T-helper 1 cell treated with Interleukin-12 subunit alpha and Interleukin-12 subunit beta and Interleukin-4 antibody, amounts not matched to agents 30 μg/mL and 1 μg/mL, for 36 hours (primary cell): ENCODE data around the gene ASPG.
A peak's percentile ranks its signal among the peaks of the same experiment; 100 is the strongest.

ENCODE experiments used
- H3K27ac Mint-ChIP-seq: one replicate; pipeline ENCODE4 v1.8.0; 2021; ENCODE audit warnings: mild to moderate bottlenecking, mixed read lengths
- H3K27me3 Mint-ChIP-seq: one replicate; pipeline ENCODE4 v1.8.0; 2021; ENCODE audit warnings: low read depth, mixed read lengths
- H3K36me3 Mint-ChIP-seq: one replicate; pipeline ENCODE4 v1.8.0; 2021; ENCODE audit warnings: low read depth, mixed read lengths
- H3K4me1 Mint-ChIP-seq: one replicate; pipeline ENCODE4 v1.8.0; 2021; ENCODE audit warnings: low read depth, mixed read lengths
- H3K4me3 Mint-ChIP-seq: one replicate; pipeline ENCODE4 v1.8.0; 2021; ENCODE audit warnings: mild to moderate bottlenecking, moderate library complexity, mixed read lengths
- H3K9me3 Mint-ChIP-seq: one replicate; pipeline ENCODE4 v1.8.0; 2021; ENCODE audit warnings: mixed read lengths

Gene ASPG

DNA sequence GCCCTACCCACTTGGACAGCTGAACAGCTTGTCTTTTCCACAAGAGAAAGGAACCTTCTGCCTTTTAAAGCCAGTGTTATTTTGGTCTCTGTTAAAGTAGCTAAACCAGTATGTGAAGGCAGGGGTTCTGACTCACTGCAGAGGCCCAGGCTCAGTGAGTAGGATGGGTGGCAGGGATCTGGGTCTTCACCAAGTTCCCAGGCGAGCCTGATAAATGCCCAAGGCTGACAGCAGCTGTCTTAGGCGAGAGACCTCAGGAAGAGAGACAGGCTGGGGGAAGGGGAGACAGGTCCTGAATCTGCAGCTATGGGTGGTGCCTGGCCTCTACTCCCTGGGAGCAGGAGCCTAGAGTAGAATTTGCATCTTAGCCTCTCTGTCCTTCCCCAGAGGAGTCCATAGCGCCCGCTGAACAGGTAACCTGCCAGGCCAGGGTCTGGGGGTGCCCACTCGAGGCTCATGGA lies 34.8 kb downstream of the ASPG start:
- Mint-ChIP-seq H3K4me1 (no peaks in the 10 kb centered on the region), H3K36me3 (no peaks in the 10 kb centered on the region), H3K27me3 (peaks cover 42% of the 10 kb centered on the region)

DNA sequence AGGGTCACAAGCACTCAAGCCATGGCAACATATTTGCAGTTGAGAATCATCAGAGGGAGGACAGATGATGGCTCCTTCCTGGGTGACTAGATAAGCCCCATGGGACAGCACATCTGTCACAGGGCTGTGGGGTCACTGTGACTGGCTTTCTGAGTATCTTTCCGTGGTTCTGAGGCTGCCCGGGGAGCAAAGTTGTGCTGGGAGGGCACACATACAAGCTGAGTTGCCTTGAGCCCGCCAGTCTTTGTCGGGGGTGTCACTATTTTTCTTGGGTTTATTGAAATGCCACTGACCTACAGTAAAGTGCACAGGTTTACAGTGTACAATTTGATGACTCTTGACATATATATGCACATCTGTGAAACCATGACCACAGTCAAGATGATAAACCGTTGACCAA lies 35.6 kb downstream of the ASPG start:
- Mint-ChIP-seq H3K4me3 (no peak overlapping the region), H3K36me3 (no peaks in the 10 kb centered on the region), H3K27ac (no peak overlapping the region), H3K27me3 (peaks cover 35% of the 10 kb centered on the region), H3K9me3 (peaks cover 6% of the 10 kb centered on the region), H3K4me1 (no peaks in the 10 kb centered on the region)

More for the DNA sequence above, 34.8 kb downstream of the ASPG start:
- H3K4me3 Mint-ChIP-seq, result no peak overlapping the region
- H3K9me3 Mint-ChIP-seq, result peaks cover 6% of the 10 kb centered on the region
- H3K27ac Mint-ChIP-seq, result no peak overlapping the region

- Mint-ChIP-seq H3K36me3 (no peaks in the 10 kb centered on the region), H3K4me1 (no peaks in the 10 kb centered on the region), H3K27ac (no peak overlapping the region), H3K4me3 (no peak overlapping the region), H3K9me3 (peaks cover 9% of the 10 kb centered on the region), H3K27me3 (peaks cover 27% of the 10 kb centered on the region)
Observed at GRCh38 chr14:104123879-104124278, 38.4 kb downstream of the ASPG start.

GRCh38 chr14:104125011-104125410 lies 39.5 kb downstream of the ASPG start:
- no peaks in the 10 kb centered on the region for H3K4me1 Mint-ChIP-seq
- no peak overlapping the region for H3K27ac Mint-ChIP-seq
- H3K4me3 Mint-ChIP-seq, result no peak overlapping the region
- peaks cover 19% of the 10 kb centered on the region for H3K9me3 Mint-ChIP-seq
- H3K27me3 Mint-ChIP-seq, result peaks cover 31% of the 10 kb centered on the region
- H3K36me3 Mint-ChIP-seq, result peaks cover 2% of the 10 kb centered on the region

- H3K27me3 Mint-ChIP-seq, result peaks cover 19% of the 10 kb centered on the region
- peaks cover 2% of the 10 kb centered on the region for H3K36me3 Mint-ChIP-seq
- peaks cover 24% of the 10 kb centered on the region for H3K9me3 Mint-ChIP-seq
- no peaks in the 10 kb centered on the region for H3K4me1 Mint-ChIP-seq
- H3K4me3 Mint-ChIP-seq, result no peak overlapping the region
- H3K27ac Mint-ChIP-seq, result no peak overlapping the region
Observed at GRCh38 chr14:104126753-104127152, 41.3 kb downstream of the ASPG start.

DNA sequence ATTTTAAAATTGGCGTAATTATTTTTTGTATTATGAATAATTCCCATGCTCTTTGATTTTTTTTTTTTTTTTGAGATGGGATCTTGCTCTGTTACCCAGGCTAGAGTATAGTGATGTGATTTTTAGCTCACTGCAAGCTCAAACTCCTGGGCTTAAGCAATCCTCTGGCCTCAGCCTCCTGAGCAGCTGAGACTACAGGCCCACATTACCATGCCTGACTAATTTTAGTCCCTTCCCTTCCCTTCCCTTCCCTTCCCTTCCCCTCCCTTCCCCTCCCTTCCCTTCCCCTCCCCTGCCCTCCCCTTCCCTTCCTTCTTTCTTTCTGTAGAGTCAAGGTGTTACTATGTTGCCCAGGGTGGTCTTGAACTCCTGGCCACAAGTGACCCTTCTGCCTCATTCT lies 43.5 kb downstream of the ASPG start:
- Mint-ChIP-seq H3K36me3 (peaks cover 2% of the 10 kb centered on the region), H3K9me3 (peaks cover 21% of the 10 kb centered on the region), H3K27ac (no peak overlapping the region), H3K4me3 (no peak overlapping the region), H3K27me3 (peaks cover 19% of the 10 kb centered on the region), H3K4me1 (no peaks in the 10 kb centered on the region)

- Mint-ChIP-seq H3K27me3 (peaks cover 22% of the 10 kb centered on the region), H3K36me3 (peaks cover 2% of the 10 kb centered on the region), H3K9me3 (peaks cover 18% of the 10 kb centered on the region), H3K27ac (no peak overlapping the region), H3K4me3 (no peak overlapping the region), H3K4me1 (no peaks in the 10 kb centered on the region)
Observed at GRCh38 chr14:104129556-104129955, 44.1 kb downstream of the ASPG start.

DNA sequence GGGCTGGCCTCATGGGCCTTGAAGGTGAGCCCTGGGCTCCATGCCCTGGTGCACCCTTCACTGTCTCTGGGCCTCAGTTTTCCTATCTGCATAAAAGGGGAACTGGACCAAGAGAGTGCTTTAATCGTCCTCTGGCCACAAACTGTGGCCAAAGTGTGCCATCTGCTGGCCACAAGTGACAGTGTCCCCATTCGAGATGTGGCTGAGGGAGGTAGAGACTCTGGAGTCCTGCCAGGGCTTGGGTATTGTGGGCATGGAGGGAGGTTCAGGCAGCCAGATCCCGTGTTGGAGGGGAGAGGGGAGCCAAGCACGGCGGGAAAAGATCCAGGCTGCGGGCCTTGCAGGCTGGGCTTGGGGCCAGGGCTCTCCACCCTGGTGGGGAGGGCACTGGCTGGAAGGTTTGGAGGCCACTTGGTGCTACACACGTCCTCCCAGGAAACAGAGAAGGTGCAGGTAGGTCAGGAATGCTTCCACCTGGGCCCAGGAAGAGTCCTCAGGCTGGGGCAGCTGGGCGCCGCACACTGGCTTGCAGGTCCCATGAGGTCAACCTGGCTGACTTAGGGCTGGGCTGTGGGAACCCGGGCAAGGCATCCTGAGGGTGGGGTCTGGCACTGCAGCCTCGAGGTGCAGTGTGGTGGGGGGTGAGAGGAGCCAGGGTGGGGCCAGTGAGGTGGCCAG lies 45.6 kb downstream of the ASPG start:
- Mint-ChIP-seq H3K27me3 (peaks cover 28% of the 10 kb centered on the region), H3K4me3 (no peak overlapping the region), H3K36me3 (peaks cover 2% of the 10 kb centered on the region), H3K9me3 (peaks cover 18% of the 10 kb centered on the region), H3K4me1 (no peaks in the 10 kb centered on the region), H3K27ac (no peak overlapping the region)

DNA sequence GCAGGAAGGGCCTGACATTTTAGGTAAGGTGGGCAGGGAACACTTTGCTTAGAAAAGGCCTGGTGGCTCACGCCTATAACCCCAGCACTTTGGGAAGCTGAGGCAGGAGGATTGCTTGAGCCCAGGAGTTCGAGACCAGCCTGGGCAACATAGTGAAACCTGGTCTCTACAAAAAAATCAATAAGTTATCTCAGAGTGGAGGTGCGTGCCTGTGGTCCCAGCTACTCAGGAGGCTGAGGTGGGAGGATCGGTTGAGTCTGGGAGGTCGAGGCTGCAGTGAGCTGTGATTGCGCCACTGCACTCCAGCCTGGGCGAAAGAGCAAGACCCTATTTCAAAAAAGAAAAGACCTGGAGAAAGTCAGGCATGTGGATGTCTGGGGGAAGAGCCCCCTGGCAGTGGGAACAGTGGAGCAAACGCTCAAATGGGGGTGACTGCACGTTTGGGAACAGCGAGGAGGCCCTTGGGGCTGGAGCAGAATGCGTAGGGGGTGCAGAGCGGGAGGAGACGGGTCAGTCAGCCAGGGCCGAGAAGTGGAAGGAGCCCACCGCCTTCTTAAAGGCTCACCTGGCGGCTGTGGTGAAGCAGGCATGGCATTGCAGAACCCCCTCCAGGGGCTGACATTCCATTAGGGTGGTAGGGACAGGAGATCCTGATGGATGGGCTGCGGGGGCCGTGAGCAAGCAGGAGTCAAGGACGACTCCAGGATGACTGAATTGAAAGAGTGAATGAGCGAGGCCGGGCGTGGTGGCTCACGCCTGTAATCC lies 46.6 kb downstream of the ASPG start:
- peaks cover 32% of the 10 kb centered on the region for H3K27me3 Mint-ChIP-seq

GRCh38 chr14:104132981-104133380 lies 47.5 kb downstream of the ASPG start:
- Mint-ChIP-seq H3K36me3 (peaks cover 2% of the 10 kb centered on the region), H3K9me3 (peaks cover 15% of the 10 kb centered on the region), H3K27me3 (peaks cover 34% of the 10 kb centered on the region), H3K27ac (no peak overlapping the region), H3K4me3 (no peak overlapping the region), H3K4me1 (peaks cover 4% of the 10 kb centered on the region)

More for the DNA sequence above, 46.6 kb downstream of the ASPG start:
- Mint-ChIP-seq H3K36me3 (peaks cover 2% of the 10 kb centered on the region), H3K4me1 (peaks cover 4% of the 10 kb centered on the region), H3K4me3 (no peak overlapping the region), H3K27ac (no peak overlapping the region), H3K9me3 (peaks cover 18% of the 10 kb centered on the region)

- Mint-ChIP-seq H3K27me3 (peaks cover 34% of the 10 kb centered on the region), H3K4me3 (no peak overlapping the region), H3K9me3 (peaks cover 15% of the 10 kb centered on the region), H3K4me1 (peaks cover 4% of the 10 kb centered on the region), H3K27ac (no peak overlapping the region), H3K36me3 (peaks cover 2% of the 10 kb centered on the region)
Observed at GRCh38 chr14:104133496-104133895, 48.0 kb downstream of the ASPG start.

DNA sequence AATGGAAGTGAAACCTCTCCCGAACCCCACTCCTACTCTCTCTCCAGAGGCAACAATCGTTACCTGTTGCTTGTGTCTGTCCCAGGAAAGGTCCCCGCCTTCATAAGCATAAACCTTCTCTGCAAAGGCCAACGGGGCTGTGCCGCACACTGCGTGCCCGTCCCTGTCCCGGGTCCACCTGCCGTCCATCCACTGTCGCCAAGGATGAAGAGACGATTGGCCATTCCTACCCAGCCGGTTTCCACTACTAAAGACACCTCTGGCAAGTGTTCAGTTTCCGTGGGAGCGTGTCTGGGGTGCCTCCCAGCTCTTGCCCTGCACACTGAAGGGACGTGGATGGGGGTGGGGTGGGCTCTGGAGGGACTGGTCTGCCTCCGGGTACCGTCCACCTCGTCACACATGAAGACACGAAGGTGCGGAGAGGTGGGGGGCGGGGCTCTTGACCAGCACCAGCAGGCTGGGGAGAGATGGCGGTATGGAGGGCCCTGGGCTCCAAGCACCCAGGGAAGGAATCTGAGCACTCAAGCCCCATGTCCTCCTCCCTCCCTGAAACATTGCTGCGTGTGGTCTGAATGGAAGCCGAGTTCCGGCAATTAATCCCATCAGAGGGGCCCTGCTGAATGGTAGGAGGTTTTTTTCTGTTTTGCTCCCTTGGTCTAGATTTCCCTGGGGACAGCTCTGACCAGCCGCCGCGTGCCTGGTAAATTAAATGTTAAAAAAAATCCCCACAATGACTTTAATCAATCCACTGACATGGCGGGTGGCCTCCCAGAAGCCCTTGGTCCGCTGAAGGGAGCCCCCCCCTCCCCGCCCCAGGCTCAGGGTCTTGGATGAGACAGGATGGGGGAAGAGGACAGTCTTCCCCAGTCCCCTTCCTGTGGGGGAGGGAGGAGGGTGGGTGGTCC lies 48.8 kb downstream of the ASPG start:
- Mint-ChIP-seq H3K4me3 (no peak overlapping the region), H3K36me3 (peaks cover 2% of the 10 kb centered on the region), H3K9me3 (peaks cover 12% of the 10 kb centered on the region), H3K27ac (no peak overlapping the region), H3K4me1 (peaks cover 4% of the 10 kb centered on the region), H3K27me3 (peaks cover 34% of the 10 kb centered on the region)

GRCh38 chr14:104135121-104135903 lies 49.8 kb downstream of the ASPG start:
- Mint-ChIP-seq H3K27me3 (peaks cover 30% of the 10 kb centered on the region), H3K4me3 (peak overlapping the region; percentile 9), H3K4me1 (peaks cover 4% of the 10 kb centered on the region), H3K27ac (no peak overlapping the region), H3K9me3 (peaks cover 2% of the 10 kb centered on the region), H3K36me3 (no peaks in the 10 kb centered on the region)
